HG03520 (cell line): ENCODE data around the gene ACTN1.

Source experiments
- ATAC-seq: cut with Tn5 transposase; IDR thresholded peaks from one replicate; pipeline ENCODE4 v1.9.1; 2021; ENCODE audit warnings: mild to moderate bottlenecking, moderate library complexity; ENCODE audit not compliant: unreplicated experiment

The ACTN1 gene

GRCh38 chr14:68970038-68970612, 9.0 kb downstream of the ACTN1 start:
- no peak for ATAC-seq

- no peak for ATAC-seq
These were observed 9.6 kb downstream of the ACTN1 start for GRCh38 chr14:68969278-68970033.

- no peak for ATAC-seq
These were observed 10.4 kb downstream of the ACTN1 start for GRCh38 chr14:68968721-68969120.

- ATAC-seq = no peak
These were observed 11.1 kb downstream of the ACTN1 start for GRCh38 chr14:68968051-68968450.

DNA sequence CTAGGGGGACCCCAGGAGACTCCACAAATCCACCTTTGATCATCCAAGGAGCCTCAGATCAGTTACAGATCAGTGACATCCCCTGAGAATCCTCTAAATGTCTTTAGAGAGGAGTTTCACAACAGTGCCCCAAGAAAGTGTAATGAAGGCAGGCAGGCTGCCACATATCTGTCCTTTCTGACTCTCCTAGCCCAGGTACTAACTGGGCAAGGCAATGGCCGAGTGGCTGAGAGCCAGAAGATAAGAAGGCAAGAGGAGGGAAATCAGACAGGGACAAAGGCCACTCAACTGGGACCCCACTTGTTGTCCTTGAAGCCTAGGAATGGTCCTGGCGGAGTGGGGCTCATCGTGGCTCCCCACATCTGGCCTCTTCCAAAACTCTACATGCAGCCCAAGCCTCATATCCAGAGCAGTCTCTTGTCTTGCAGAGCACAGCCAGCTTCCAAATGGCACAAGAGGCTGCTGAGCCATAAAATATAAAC, 11.6 kb downstream of the ACTN1 start:
- no peak for ATAC-seq

DNA sequence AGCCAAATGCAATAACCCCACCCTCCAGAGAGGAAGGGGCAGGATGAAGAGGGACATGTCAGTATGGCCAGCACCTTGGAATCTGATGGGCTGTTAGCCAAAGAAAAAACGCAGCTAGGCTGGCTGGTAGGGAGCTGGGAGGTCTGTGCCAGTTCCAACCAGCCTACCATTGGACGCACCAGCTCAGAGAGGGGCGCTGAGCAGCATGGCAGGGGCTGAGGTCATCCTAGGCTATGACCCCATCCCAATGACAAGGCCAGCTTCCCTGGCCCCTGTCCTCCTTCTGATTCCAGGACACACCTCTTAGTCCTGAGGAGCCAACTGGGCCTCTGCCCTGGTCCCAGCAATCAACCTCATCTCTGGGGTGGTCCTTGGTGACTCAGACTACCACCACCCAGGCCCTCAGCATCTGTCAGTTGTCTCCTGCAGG, 12.2 kb downstream of the ACTN1 start:
- no peak for ATAC-seq

- no peak for ATAC-seq
These were observed 13.8 kb downstream of the ACTN1 start for GRCh38 chr14:68965261-68965761.

DNA sequence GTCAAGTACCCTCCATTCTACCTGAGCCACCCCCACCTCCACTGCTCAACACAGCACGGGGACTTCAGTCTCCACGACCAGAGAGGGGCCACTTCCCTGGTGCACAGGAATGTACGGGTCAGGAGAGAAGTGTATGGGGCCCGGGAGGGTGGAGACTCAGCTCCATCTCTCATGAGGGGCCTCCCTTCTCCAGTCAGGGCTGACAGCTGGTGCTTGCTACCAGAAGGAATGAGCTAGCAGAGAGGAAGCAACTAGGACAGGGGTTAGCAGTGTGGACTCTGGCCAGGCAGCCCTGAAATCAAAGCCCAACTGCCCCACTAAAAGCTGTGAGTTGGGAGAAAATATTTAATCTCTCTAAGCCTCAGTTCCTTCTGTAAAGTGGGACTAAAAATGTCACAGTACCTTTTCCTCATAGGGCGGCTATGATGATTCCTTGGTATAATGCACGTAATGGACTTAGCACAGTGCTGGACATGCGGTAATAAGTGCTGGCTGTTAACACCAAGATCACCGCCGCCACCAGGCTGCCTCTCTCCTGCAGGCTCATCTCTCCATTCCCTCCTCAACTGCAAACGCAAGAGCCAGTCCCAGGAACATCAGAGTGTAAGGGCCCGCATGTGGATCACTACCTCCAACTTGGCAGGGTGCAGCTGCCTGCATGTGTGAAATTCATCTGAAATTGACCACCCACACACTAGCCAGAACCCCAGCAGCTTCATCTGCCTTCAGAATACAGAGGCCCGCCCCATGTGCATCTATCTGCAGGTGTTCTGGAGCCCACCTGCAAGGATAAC, 14.6 kb downstream of the ACTN1 start:
- ATAC-seq = no peak

GRCh38 chr14:68962681-68963080, 16.4 kb downstream of the ACTN1 start:
- no peak for ATAC-seq

DNA sequence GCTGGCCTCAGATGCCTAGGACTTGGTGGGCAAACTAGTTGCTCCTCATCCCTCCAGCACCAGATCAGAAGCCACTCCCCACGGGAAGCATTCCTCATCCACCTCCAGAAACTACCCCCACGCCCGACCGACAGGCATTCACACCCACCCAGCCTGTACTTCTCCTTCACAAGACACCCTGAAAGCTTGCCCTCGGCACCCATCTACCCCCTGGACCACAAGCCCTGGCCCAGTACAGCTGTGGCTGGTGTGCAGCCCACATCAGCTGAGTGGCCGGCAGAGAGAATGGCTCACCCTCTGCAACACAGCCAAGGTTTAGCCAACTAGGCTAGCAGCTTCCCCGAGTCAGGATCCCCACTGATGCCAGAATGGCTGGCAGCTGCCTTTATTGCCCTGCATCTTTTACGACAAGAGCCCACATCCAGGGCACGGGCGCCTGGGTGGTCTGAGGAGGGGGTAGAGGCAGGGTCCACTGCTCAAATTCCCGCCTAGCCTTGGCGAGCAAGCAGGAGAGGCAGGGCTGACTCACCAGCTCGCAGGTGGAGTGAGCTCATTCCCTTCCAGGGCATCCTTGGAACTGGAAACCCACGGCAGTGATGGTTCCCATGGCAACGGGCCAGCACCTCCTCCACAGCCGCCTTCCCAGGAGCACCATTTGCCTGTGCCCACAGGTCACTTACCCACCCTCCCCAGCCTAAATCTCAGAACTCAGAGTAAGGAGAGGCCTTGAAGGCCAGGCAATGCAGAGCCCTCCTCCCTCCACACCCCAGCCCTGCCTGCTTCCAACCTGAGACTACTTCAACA, 17.1 kb downstream of the ACTN1 start:
- ATAC-seq = no peak

- ATAC-seq = no peak
These were observed 17.7 kb downstream of the ACTN1 start for GRCh38 chr14:68961361-68961760.

DNA sequence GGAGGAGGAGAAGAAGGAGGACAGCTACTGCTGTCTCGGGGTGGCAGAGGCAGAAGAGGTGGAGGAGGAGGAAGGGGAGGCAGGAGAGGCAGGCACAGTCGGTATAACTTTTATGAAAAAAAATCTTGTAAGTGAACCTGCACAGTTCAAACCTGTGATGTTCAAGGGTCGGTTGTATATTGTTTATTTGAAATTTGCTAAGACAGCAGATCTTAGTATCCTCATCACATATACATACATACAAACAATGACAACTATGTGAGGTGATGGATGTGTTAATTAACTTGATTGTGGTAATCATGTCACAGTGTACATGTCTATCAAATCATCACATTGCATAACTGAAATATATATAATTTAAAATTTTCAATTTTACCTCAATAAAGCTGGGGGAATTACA, 19.0 kb downstream of the ACTN1 start:
- ATAC-seq = no peak

GRCh38 chr14:68959035-68959434, 20.1 kb downstream of the ACTN1 start:
- no peak for ATAC-seq

DNA sequence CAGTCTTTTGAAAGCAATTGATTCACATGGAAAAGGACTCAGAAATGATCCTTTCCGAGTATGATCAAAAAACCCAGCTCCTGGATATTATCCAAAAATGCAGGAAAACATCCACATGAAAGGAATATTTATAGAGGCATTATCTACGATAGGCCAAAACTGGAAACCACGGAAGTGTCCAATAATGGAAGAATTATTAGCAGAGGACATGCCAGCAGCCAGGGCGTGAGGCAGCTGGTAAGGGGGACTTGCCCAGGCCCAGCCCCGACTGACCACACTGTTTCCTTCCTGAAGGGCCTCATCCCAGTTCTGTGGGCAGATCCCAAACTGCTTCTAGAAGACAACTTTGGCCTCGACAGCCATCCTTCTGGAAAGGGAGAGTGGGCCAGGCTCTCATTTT, 20.5 kb downstream of the ACTN1 start:
- ATAC-seq = no peak

- no peak for ATAC-seq
These were observed 21.3 kb downstream of the ACTN1 start for GRCh38 chr14:68957775-68958174.

GRCh38 chr14:68956724-68957123, 22.4 kb downstream of the ACTN1 start:
- no peak for ATAC-seq

- ATAC-seq = no peak
These were observed 23.3 kb downstream of the ACTN1 start for GRCh38 chr14:68955851-68956179.

- ATAC-seq = no peak
These were observed 23.8 kb downstream of the ACTN1 start for GRCh38 chr14:68955164-68955850.

DNA sequence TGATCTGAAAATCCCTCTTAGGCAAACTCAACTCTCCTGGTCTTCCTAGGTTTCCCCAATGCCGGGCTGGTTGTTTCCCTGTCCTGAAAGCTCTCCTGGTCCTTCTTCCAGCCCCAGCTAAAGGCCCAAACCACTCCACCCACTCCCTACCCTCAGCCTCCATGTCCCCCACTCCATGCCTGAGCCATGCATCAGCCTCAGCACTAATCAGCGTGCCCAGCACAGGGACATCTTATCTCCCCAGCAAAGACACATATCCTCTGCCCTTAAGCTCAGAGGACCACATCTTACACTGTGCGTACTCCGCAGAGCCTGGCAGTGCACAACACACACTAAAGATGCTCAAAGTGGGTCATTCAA, 25.9 kb downstream of the ACTN1 start:
- ATAC-seq = no peak

DNA sequence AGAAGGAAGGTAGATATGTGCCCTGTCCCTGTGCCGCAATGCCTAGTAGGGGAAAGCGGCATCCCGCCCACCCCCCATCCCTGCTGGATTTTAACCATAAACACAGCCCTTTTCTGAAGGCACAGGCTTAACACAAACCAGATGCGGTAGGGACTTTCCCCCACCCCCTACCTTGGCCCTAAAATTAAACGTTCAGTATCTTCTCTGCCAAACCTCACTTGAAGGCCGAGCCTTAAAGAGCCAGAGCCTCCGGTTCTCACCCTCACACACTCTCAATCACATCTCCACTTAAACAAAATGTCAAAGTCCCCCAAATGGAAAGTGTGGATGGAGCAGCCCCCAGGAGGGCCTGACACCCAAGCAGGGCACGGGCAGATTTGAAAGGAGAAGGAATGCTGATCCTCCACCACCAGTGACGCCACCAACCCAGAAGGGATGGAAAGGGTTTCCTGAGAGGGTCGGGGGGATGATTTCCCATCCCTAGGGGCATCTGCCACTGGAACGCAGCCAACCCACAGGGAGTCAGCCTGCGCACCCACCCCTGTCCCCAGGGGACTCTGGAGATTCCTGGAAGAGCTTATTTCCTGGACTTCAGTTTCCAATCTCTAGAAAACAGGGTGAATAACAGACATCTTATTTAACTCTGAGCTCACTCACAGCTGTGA, 26.4 kb downstream of the ACTN1 start:
- ATAC-seq = no peak
